Astrocyte of the spinal cord (primary cell): ENCODE measurements around the gene SPRR2A.

Experiments used
- DNase-seq: peaks from one replicate; pipeline ENCODE4 v3.0.0; 2011; ENCODE audit warnings: low read depth, low spot score
- H3K4me3 ChIP-seq: 2 replicates; pipeline ENCODE4 v1.5.1; 2011; ENCODE audit warnings: low read depth, mild to moderate bottlenecking, low read length, moderate library complexity
- in situ Hi-C: cut with HindIII; loops from 2 replicates; pipeline ENCODE4 v1.10.0; 2017; ENCODE audit warnings: low sequenced_read_pairs
- TF ChIP-seq, protein P1 (sequence below): IDR thresholded peaks from 2 replicates; pipeline ENCODE4 v1.5.1; 2012; ENCODE audit warnings: low read depth, mild to moderate bottlenecking, low read length, inconsistent platforms

Gene SPRR2A

GRCh38 chr1:153049211-153049610, 8.1 kb downstream of the SPRR2A start:
- in situ Hi-C loops, result no loop called here
- DNase-seq, result no peak
- H3K4me3 ChIP-seq, result no peak overlapping the region
- TF ChIP-seq, protein P1, sequence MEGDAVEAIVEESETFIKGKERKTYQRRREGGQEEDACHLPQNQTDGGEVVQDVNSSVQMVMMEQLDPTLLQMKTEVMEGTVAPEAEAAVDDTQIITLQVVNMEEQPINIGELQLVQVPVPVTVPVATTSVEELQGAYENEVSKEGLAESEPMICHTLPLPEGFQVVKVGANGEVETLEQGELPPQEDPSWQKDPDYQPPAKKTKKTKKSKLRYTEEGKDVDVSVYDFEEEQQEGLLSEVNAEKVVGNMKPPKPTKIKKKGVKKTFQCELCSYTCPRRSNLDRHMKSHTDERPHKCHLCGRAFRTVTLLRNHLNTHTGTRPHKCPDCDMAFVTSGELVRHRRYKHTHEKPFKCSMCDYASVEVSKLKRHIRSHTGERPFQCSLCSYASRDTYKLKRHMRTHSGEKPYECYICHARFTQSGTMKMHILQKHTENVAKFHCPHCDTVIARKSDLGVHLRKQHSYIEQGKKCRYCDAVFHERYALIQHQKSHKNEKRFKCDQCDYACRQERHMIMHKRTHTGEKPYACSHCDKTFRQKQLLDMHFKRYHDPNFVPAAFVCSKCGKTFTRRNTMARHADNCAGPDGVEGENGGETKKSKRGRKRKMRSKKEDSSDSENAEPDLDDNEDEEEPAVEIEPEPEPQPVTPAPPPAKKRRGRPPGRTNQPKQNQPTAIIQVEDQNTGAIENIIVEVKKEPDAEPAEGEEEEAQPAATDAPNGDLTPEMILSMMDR, result no peak

DNA sequence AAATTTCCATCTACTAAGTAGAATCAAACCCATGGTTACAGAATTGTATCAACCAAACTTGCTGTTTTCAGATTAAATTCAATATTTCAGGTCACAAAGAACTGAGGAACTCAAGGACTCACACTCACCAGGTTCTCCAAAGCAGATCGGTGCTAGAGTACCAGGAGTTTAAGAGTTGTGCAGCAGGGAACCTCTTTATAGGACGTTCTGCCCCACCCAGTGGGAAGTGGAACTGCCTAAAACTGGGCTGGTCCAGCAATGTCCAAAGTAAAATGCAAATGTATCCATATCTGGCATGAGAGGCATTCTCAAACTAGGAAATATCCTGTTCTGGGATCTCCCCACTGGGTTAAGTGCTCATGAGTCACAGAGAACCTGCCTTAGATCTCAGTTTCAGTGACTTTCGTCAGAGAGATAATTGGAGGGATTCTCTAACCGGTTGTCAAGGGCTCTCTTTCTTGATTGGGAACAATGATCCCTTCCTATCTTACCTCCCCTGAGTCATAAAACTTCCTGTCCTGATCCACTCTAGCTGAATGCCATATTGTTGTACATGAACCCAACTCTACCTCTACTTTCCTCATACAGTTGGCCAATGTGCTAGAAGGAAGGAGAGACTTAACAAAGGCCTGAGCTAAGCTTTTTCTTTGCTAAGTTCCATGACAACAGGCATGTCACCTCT, 16.2 kb downstream of the SPRR2A start, which contains the start of gene SPRR2D:
TSS of gene SPRR2D (minus strand) at position 171 of the 682 bp plus-strand sequence. CDS start 774 bp downstream, outside the sequence.
- DNase-seq, result no peak
- in situ Hi-C loops, result no loop called here

DNA sequence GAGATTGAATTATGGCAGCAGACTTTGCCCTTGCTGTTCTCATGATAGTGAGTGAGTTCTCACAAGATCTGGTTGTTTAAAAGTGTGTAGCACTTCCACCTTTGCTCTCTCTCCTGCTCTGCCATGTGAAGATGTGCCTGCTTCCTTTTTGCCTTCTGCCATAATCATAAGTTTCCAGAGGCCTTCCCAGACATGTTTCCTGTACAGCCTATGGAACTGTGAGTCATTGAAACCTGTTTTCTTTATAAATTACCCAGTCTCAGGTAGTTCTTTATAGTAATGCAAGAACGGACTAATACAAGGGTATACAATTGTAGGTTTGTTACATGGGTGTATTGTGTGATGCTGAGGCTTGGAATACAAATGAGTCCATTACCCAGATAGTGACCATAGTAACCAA, 22.1 kb downstream of the SPRR2A start:
- TF ChIP-seq, protein P1, result no peak
- H3K4me3 ChIP-seq, result no peak overlapping the region
- DNase-seq, result no peak
- in situ Hi-C loops, result no loop called here

More for the DNA sequence above, 16.2 kb downstream of the SPRR2A start, which contains the start of gene SPRR2D:
- no peak within 1 kb of the TSS for H3K4me3 ChIP-seq
- TF ChIP-seq, protein P1, result no peak

DNA sequence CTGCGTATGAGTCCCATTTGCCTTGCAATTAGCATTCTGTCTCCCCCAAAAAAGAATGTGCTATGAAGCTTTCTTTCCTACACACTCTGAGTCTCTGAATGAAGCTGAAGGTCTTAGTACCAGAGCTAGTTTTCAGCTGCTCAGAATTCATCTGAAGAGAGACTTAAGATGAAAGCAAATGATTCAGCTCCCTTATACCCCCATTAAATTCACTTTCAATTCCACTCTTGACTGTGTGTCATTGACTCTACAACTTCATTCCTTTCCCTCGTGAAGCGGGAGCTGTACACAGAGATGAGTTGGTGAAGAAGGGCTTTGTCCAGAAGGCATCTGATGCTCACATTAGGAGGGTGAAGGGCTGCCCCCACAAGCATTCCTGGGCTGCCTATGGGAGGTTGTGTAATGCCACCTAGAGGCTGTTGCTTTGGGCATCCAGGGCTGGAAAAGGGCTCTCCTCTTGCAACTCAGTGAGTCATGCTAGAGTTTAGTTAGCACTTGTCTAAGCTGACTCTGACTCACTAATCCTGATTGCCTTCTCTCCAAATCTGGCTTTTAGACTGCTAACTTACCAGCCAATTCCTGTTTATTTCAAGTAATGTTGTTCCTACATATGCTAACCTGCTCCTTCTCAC, 24.5 kb downstream of the SPRR2A start:
- no peak overlapping the region for H3K4me3 ChIP-seq
- DNase-seq, result peak; percentile 50
- TF ChIP-seq, protein P1, result peak; percentile 36
- in situ Hi-C loops, result no loop called here

DNA sequence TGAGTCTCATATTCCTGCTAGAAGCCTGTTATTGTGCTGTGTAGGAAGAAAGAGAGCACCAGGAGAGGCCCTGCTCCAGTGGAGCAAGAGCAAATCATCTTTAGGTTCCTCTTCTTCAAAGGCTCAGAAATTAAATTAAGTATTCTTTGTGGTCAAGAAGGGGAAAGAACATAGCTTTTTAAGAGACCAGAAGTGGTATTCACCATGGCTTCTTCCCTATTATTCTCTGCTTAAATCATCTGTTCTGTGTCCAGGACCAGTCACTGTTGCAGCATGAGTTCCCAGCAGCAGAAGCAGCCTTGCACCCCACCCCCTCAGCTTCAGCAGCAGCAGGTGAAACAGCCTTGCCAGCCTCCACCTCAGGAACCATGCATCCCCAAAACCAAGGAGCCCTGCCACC, 25.2 kb downstream of the SPRR2A start:
- no peak overlapping the region for H3K4me3 ChIP-seq
- DNase-seq, result no peak
- TF ChIP-seq, protein P1, result no peak
- in situ Hi-C loops, result no loop called here

GRCh38 chr1:153030895-153031294, 26.4 kb downstream of the SPRR2A start, which contains the start of gene SPRR1B:
SPRR1B (plus strand) TSS chr1:153031203; CDS start chr1:153032346, 1,143 bp downstream.
- in situ Hi-C loops, result no loop called here
- TF ChIP-seq, protein P1, result no peak
- no peak within 1 kb of the TSS for H3K4me3 ChIP-seq
- no peak for DNase-seq
